GM13977 (cell line): ENCODE results near the gene TOPORS.
A peak's percentile ranks its signal among the peaks of the same experiment; 100 is the strongest.

Experiments used
- DNase-seq: peaks from one replicate; pipeline ENCODE4 v3.0.0; 2012; ENCODE audit warnings: low spot score
- in situ Hi-C: fragments of 300-500 bp; cut with MboI; formaldehyde crosslinking; loops from one replicate; pipeline ENCODE4 v1.12.0; 2022; ENCODE audit warnings: low sequenced_read_pairs, low pct_unique_long_range_greater_than_20kb, mixed read lengths, inconsistent platforms; ENCODE audit not compliant: unreplicated experiment
- TF ChIP-seq, protein P1 (sequence below): IDR thresholded peaks from 2 replicates; pipeline ENCODE4 v1.5.1; 2012; ENCODE audit warnings: mild to moderate bottlenecking, control low read depth; ENCODE audit not compliant: insufficient read depth; ENCODE audit errors: extremely low read depth, missing control alignments

Gene TOPORS

DNA sequence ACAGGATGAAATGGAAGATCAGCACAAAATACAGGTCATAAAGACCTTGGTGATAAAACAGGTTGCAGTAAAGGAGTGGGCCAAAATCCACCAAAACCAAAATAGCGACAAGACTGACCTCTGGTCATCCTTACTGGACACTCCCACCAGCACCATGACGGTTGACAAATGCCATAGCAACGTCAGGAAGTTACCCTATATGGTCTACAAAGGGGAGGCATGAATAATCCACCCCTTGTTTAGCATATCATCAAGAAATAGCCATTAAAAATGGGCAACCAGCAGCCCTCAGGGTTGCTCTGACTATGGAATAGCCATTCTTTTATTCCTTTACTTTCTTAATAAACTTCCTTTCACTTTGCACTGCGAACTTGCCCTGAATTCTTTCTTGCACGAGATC, 26.6 kb upstream of the TOPORS start:
- TF ChIP-seq, protein P1, sequence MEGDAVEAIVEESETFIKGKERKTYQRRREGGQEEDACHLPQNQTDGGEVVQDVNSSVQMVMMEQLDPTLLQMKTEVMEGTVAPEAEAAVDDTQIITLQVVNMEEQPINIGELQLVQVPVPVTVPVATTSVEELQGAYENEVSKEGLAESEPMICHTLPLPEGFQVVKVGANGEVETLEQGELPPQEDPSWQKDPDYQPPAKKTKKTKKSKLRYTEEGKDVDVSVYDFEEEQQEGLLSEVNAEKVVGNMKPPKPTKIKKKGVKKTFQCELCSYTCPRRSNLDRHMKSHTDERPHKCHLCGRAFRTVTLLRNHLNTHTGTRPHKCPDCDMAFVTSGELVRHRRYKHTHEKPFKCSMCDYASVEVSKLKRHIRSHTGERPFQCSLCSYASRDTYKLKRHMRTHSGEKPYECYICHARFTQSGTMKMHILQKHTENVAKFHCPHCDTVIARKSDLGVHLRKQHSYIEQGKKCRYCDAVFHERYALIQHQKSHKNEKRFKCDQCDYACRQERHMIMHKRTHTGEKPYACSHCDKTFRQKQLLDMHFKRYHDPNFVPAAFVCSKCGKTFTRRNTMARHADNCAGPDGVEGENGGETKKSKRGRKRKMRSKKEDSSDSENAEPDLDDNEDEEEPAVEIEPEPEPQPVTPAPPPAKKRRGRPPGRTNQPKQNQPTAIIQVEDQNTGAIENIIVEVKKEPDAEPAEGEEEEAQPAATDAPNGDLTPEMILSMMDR, result no peak
- in situ Hi-C loops, result loop anchor here (5.0 to 10.0 kb wide), 2 partner anchors 197 to 396 kb away; partner anchors contain the start of gene ACO1
- no peak for DNase-seq

DNA sequence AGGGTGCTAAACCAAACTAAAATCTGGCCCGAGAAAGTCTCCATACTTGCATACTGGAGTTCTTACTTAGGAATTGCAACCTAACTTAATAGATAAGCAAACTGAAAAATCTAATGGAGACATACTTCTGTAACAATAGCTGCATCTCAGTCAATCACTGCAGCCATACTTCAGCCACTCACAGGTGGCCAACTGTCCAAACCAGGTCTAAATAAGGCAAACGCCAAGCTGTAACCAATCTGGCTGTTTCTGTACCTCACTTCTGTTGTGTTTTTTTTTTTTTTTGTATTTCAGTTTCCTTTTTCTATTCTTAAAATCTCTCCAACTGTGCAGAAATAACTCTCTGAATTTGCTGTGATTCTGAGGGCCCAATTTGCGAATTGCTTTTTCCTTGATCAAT, 24.9 kb upstream of the TOPORS start:
- in situ Hi-C loops, result loop anchor here (5.0 to 10.0 kb wide), 2 partner anchors 195 to 397 kb away; partner anchors contain the start of gene ACO1

DNA sequence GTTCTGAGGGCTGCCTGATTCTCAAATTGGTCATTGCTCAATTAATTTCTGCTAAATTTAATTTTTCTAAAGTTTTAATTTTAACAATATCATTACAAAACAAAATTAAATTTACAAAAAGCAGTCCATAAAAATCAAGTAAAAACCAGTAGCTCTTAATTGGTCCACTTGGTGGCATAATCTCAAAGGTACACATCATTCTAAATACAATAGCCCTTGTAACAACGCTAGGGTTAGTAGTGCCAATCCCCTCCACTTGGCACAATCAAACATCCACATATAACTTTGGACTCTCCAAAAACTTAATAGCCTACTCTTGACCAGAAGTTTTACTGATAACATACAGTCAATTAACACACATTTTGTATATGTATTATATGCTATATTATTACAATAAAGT, 22.5 kb upstream of the TOPORS start:
- in situ Hi-C loops, result loop anchor here (5.0 to 25.0 kb wide), 3 partner anchors 113 to 400 kb away; partner anchors contain the start of gene ACO1

More for the DNA sequence above, 24.9 kb upstream of the TOPORS start:
- TF ChIP-seq, protein P1, result no peak
- DNase-seq, result no peak

DNA sequence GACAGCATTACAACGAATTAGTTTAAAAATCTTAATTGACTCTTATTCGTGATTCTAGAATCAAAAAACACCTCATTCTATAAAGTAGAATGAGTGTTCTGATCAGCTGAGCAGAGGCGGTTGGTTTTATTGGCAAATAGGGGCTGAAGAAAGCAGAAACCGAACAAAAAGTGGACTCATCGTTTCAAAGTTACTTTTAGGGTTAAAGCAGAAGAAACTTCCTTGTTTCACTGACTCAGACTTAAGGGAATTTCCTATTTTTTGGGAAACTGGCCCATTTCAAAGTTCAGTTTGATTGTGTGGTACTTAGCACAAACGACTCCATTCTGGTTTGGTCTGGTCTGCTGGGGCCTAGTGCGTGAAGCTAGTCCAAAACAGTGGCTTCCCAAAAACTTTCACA, 21.4 kb upstream of the TOPORS start:
- in situ Hi-C loops, result loop anchor here (10.0 to 25.0 kb wide), 2 partner anchors 112 to 401 kb away; no protein-coding TSS in a partner anchor
- TF ChIP-seq, protein P1, result no peak

More for the DNA sequence above, 22.5 kb upstream of the TOPORS start:
- TF ChIP-seq, protein P1, result no peak
- no peak for DNase-seq

DNA sequence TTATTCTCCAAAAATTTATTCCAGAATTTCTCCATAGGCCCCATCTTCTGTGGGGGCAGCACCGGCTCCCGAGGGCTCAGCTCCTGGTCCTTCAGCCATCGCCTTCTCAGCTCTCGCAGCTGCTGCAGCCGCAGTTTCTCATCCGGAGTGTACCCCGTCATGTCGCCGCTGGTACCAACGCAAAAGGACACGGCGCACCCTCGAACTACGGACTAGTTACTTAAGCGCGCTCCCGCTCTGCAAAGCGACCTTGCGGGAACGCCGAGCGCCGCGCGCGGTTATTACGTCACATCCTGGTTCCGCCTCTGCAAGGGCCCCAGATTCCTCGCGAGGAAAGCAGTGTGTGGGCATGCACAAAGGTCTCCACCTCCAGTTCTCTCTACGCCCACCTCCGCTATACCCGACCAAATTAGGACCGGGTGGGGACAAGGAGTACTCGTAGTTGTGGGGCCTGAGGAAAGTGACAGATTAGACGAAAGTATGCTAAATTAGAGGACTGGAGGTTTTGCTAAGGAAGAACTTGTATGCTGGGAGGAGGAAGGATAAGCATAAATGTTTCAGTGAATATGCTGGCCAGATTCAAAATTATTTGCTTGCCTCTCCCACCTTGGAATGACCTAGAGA, 20.6 kb upstream of the TOPORS start, which contains the start of gene NDUFB6:
Gene NDUFB6 (minus strand): TSS at position 260 of the 624 bp plus-strand sequence. CDS start 99 bp downstream, at position 161.
- TF ChIP-seq, protein P1, result no peak
- in situ Hi-C loops, result loop anchor here (10.0 to 25.0 kb wide), 2 partner anchors 111 to 402 kb away; no protein-coding TSS in a partner anchor
- peak; percentile 90 for DNase-seq

More for the DNA sequence above, 21.4 kb upstream of the TOPORS start:
- DNase-seq, result no peak

DNA sequence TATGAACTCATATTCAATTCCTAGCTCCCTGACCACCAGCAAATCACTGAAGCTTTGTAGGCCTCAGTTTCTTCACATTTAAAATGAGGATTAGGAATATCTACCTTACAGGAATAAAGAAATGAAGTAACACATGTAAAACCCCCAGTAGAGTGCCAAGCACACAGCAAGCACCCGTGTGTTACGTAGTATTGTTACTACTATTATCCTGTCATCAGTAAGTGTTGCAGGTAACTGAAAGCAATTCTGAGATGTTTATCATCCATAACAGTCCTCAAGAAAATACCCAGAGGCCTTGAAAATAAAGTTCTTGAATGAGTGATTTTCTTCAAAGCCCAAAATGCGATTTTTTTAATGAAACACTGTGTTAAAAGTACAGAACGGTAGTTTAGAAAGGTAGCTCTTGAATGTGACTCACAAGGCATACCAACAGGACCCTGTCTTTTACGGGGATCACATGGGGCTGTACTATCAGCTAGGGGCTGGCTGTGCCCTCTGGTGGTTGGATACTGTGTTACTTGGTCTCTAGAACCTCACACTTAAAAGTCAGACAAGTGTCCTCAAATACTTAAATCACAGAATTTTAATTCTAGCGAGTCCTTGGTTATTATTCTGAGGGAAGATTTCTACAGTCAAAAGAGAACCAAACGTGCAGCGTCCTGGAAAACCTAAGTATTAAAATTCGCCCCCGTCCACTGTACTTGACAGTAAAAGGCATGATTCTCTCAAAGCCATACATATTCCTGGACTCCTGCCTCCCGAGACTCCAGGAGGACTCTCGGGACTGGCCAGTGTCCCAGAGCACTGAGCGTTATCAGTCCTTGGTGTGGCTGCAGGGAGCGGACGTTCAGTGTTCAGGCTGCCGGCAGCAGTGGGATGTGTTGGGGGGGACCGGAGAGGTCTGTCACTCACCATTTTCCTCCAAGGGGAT, 19.8 kb upstream of the TOPORS start:
- DNase-seq, result peak; percentile 77
- in situ Hi-C loops, result loop anchor here (10.0 to 25.0 kb wide), 2 partner anchors 110 to 403 kb away; no protein-coding TSS in a partner anchor
- TF ChIP-seq, protein P1, result peak; percentile 76
